HG03135 (cell line): ENCODE measurements around the gene AP3S1.
A peak's percentile ranks its signal among the peaks of the same experiment; 100 is the strongest.

Experiments used
- ATAC-seq: cut with Tn5 transposase; IDR thresholded peaks from one replicate; pipeline ENCODE4 v1.9.1; 2021; ENCODE audit warnings: mild to moderate bottlenecking, moderate library complexity; ENCODE audit not compliant: unreplicated experiment

The AP3S1 gene

DNA sequence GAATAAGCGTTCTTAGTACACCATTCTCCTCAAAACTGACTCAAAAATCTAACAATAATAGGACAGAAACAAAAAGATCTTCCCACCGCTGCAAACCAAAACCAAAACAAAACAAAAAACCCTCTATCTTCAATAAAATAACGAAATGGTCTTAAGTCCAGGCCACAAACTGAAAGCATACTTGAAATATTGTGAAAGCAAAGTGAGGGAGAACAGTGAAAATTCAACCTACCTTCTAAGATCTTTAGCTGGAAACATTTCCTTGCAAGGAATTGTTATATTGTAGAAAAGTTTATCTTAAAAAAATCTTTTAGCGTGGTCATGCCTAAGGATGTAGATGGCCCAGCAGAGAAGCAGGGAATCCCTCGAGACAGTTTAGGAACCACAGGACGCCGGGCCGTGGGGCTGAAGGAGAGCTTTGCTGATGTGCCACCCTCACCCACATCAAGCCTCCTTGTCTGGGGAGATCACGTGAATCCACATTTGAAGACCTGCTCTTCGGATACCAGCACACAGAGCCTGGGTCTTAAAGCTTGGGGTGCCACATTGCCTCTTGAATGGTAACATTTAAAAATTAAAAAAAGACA, 92.7 kb downstream of the AP3S1 start:
- no peak for ATAC-seq

DNA sequence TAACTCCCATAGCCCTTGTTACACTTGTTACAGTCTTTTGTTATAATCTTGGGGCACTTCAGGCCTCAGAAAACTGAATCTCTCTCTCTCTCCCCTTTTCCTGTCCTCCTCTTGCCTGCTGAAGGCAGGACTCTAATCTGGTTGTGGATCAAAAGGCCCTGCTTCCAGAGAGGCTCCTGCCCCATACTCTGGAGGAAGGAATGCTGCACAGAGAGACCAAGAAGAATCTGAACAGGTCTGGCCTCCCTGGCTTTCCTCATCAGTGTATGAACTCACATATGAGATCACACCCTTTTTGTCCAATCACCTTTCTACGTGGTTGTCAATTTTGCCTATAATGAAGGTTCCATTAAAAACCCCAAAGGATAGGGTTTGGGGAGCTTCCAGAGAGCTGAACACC, 94.3 kb downstream of the AP3S1 start:
- ATAC-seq = no peak

DNA sequence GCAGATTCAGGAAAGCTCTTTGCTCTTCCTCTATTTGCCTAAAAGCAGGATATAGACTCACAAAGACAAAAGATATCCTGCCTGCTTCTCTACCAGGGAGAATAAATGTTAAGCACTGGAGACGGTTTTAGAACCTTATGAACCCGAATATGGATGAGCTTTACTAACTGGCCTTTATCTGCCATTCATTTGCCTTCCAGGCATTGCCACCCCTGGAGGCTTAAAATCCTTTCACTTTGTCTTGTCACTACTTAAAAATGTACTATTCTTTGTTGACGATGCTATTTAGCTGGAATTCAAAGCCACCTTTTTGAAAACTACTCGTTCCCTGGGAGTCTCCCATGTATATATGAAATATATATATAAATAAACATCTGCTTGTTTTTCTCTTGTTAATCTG, 97.3 kb downstream of the AP3S1 start:
- ATAC-seq = no peak

DNA sequence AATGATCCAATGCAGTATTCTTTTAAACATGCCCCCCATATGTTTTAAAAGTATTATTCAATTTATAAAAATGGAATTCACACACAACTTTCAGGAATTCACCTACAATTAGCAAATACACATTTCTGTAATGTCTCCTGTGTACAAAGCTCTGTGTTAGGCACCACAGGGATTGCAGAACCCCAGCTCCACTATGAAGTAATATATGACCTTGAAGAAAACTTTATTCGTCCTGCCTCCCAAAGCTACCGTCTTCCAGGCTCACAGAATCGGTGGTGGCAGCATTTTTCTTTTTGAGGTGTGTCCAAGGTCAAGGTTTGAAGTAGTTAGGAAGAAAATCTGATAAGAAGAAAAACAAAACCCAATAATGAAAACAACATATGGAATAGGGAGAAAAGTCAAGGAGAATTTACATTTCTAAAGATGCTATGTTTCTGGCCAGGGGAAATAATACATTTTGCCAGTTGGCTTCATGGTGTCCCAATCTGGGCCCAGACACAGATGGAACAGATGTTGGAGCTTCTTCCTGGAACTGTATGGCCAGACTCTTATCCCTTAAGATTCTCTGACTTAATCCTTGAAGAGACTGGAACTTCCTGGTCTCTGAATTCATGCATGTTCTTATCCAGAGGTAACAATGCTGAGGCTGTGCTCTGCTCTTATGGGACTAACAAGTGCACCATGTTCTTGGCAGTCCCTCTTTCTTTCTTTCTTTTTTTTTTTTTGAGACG, 98.5 kb downstream of the AP3S1 start:
- ATAC-seq = no peak

DNA sequence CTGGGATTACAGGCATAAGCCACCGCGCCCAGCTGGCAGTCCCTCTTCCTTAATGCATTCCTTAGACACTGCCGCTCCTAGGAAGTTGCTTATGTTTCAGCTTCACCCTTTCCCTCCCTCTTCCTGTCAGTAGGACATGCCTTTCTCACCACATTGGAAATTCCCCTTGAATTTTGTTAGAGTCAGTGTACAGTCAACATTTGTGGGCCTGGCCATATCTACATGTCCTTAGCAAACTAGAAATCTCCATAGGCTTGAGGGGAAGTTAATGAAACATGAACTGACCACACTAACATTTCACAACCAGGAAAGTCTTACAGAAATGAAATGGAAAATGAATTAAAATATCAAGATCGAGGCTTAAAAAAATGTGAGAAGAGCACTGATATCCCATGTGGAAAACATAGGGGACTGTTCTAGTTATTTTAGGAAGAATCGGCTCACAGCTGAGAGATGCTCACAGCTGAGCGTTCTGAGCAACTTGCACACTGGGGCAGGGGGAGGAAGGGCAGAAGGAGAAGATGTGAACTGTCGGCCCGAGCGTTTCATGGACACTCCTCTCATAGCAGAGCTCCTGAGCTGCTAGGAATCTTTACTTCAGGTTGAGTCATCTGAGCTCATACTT, 99.4 kb downstream of the AP3S1 start:
- ATAC-seq = no peak

DNA sequence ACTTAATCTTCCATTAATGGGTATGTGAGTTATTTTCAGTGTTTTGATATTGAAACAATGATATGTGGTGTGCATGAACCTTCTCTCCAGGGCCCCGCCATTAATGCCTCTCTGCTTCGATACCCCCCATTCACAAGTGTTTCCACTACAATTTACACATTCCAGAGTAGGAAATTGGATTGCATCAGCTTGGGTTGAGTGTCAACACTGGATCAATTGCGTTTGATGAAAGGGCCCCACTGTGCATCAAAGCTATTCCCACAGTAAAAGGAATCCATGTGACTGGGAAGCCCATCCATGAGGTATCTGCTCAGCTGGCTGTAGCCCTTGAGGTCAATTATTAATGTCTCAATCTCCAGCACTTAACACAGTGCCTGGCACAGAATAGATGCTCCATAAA, 102.8 kb downstream of the AP3S1 start:
- ATAC-seq = no peak

DNA sequence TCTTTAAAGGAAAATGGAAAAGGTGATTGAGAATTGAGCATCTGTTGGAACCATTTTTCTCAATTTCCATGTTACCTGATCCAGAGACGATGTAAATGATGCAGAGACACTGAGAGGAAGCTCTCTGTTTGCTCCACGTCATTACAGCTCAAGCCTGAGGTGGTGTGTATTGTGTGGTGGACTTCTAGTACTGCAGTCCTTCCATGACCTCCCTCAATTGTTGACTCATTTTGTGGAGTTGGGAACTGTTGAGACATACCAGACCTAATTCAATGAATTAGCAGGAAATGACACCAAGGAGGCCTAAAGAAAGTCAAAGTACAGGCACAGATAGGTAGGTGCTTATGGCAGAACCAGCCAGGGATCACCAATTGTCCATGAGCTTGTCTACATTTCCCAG, 104.9 kb downstream of the AP3S1 start:
- no peak for ATAC-seq

DNA sequence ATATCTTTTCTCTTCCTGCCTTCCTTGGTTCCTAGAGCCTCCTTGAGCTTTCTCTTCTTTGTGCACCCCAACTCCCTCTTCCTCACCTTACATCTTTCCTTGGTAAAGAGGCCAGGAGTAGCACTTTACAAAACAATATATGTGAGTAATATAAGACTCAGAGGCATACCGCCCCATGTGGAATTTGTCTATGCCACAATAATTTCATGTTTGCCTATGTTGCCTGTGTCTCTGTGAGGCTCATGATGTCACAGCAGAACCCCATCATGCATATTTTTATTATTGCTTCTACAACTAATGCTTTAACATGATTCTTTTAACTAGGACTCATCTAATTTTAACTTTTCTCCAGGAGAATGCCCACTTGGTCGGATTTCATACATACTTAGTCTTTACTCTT, 105.5 kb downstream of the AP3S1 start:
- no peak for ATAC-seq

DNA sequence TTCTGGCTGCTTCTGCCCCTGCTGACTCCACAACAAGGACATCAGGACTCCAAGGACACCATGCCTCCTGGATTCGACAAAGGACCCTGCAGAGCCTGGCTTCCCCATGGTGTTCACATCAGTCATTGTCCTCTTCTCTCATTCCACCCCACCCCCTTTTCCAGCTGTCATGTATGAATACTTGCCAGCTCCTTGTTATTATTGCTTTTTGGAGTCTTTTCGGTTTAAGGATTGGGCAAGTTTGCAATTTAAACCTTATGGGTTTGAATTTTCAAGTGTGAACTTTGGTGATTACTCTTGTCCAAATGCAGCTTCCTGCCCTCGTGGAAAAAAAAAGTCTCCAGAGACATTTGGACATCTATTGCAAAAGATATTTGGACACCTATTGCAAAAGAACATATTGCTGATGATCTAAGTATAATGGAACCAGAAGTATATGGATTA, 106.4 kb downstream of the AP3S1 start:
- no peak for ATAC-seq

DNA sequence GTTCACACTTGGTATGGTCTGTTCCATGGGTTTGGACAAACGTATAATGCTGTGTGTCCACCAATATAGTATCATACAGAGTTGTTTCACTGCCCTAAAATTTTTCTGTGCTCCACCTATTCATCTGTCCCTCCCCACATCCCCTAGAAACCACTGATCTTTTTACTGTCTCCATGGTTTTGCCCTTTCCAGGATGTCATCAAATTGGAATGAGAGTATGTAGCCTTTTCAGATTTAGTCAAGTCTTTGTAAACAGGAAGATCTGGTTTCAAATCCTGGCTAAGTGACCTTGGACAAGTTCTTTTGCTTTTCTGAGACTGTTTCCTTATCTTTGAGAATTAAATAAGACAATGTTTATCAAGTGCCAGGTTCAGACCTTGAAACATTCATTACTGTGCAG, 107.4 kb downstream of the AP3S1 start:
- ATAC-seq = no peak

DNA sequence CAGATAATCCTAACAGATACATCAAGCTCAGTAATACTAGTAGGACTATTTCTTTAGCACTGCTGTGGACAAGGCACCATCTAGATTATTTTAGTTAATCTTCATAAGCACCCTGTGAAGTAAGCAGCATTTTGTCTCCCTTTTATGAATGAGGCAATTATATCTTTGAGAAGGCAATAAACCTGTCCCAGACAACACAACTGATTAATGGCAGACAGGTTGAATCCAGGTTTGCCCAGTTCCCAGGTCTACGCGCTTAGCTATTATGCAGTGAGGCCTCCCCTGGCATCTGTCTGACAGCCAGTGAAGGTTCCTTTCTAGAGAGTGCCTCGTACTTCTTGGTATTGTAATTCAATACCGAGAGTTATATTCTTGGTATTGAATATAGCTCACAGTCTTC, 110.9 kb downstream of the AP3S1 start:
- no peak for ATAC-seq

DNA sequence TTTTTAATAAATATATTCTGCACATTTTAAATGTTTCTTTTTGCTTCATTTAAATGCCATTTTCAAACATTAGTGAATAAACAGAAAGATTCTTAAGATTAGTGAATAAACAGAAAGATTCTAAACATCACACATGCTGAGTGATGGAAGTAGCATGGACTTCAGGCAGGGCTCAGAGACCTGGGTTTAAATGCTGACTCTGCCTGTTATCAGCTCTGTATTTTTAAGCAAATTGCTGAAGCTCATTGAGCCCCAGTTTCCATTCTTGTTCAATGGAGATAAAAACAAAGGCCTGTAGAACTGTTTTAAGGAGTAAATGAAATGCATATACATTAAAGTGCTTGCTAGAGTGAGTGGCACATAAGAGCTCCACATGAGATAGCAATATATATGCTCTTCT, 112.4 kb downstream of the AP3S1 start:
- ATAC-seq = no peak

DNA sequence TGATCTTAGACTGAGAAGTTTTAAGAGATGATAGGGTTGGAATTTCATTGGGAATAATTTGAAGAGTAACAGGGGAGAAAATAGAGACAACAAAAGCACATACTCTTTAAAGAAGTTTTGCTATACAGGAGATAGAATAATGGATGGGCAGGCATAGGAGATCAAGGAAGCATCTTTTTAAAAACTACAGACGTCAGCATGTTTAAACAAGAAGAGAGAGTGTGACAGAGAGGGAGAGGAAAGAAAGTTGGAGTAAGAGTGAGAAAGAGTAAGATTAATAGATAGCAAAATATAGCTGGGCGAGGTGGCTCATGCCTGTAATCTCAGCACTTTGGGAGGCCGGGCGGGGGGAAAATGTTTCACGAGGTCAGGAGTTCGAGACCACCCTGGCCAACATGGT, 115.2 kb downstream of the AP3S1 start:
- no peak for ATAC-seq

DNA sequence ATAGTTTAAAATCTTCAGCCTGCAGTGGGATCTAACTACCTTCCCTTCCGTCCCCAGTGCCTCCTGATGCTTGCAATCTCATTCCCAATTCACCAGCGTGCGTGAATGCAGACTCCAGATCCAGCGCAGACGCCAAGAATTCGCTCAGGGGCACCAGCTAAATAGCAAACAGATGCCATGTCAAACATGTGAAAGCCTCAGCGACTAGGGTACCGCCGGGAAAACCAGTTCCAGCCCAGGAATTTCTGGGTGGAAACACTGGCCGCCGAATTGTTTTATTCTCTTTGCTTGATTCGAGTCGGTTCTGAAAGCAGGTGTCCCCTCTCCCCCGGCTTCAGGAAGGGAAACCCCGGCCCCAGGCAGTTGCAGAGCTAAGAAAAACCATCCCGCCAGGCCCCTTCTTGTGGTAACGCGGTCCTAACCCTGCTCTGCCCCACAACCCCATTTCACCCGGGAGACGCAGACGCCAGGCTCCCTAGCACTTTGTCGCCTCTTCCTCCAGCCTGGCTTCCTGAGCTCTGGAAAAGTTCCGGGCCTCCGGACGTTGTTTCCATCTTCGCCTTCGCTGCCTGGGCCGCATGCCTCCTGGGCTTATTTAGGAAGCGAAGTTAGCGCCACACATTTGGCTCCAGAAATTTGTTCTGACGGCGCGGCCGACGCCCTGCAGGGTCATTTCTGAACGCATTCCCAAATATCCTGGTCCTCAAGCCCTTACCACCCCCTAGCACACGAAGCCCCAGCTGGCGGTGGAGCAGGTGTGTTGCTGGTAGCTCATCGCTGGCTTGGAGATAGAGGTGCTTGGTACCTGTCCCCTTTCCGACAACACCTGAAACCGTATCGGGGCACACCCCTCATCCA, 119.9 kb downstream of the AP3S1 start:
- ATAC-seq = no peak

DNA sequence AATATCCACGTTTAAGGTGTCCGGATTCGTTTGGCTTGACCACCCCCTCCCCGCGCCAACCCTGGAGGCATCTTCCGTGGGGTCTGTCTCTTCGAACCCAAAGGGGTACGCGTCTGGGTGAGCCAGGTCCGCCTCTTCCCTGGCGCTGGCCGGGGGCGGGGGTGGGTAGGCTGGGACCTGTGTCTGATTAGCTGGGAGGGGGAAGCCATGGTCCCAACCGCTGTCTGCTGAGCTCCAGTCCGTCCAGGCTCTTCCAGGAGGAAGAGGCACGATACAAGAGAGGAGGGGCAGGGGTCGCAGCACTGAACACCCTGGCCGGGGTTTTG, 120.5 kb downstream of the AP3S1 start, which contains the start of gene LVRN:
Gene LVRN, plus strand, starts transcription at position 237 of the 326 bp plus-strand sequence. CDS start 143 bp downstream, outside the sequence.
- no peak for ATAC-seq

DNA sequence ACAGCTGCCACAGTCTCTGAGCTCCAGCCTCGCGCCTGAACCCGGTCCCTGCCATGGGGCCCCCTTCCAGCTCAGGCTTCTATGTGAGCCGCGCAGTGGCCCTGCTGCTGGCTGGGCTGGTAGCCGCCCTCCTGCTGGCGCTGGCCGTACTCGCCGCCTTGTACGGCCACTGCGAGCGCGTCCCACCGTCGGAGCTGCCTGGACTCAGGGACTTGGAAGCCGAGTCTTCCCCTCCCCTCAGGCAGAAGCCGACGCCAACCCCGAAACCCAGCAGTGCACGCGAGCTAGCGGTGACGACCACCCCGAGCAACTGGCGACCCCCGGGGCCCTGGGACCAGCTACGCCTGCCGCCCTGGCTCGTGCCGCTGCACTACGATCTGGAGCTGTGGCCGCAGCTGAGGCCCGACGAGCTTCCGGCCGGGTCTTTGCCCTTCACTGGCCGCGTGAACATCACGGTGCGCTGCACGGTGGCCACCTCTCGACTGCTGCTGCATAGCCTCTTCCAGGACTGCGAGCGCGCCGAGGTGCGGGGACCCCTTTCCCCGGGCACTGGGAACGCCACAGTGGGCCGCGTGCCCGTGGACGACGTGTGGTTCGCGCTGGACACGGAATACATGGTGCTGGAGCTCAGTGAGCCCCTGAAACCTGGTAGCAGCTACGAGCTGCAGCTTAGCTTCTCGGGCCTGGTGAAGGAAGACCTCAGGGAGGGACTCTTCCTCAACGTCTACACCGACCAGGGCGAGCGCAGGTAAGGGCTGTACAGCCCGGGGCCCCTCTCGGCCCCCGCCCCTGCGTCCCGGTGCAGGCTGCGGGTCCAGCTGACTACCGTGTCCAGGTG, 121.0 kb downstream of the AP3S1 start:
- peak; percentile 56 for ATAC-seq

DNA sequence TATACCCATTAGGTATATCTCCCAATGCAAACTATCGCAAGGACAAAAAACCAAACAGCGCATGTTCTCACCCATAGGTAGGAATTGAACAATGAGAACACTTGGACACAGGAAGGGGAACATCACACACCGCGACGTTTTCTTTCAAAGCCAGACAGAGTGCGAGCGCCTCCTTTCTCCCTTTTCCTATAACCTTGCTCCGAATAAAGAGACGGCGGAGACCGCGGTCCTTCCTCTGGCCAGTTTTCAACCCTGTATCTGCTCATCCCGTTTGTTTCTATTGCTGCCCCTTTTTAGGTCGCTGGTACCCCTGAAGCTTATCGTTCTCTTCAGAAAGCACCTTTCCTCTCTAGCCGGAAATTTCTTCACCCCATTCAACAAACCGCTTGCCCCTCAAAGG, 121.8 kb downstream of the AP3S1 start:
- no peak for ATAC-seq
